Coronary artery (tissue), 2 donors: ENCODE data around the gene TSPAN12.

Source experiments
- DNase-seq: peaks from one replicate; pipeline ENCODE4 v3.0.0-alpha.2; 2017; ENCODE audit warnings: low spot score
- H3K27ac ChIP-seq, 2 donors: fragments of 200-600 bp; sonication (generic); one replicate each; pipeline ENCODE4 v1.5.1; 2016 to 2019
- H3K4me3 ChIP-seq: fragments of 200-600 bp; sonication (generic); 2 replicates; pipeline ENCODE4 v1.5.1; 2016; ENCODE audit warnings: mild to moderate bottlenecking, moderate library complexity
- CTCF ChIP-seq: fragments of 200-600 bp; sonication (generic); IDR thresholded peaks from one replicate; pipeline ENCODE4 v1.5.1; 2019; ENCODE audit warnings: antibody characterized with exemption

Gene TSPAN12

DNA sequence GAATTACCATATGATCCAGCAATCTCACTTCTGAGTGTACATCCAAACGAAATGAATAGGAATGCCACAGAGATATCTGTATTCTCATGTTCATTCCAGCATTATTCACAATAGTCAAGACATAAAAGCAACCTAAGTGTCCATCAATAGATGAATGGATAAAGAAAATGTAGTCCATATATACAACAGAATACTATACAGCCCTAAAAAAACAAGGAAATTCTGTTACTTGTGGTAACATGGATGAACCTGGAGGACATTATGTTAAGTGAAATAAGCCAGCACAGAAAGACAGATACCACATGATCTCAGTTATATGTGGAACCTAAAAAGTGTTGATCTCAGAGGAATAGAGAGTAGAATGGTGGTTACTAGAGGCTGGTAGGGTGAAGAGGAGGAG is 26.7 kb downstream of the TSPAN12 start:
- Histone ChIP-seq H3K4me3 (no peak overlapping the region), H3K27ac (no peak overlapping the region)
- TF ChIP-seq CTCF: no peak
- no peak for DNase-seq

- Histone ChIP-seq H3K4me3 (no peak overlapping the region), H3K27ac (no peak overlapping the region)
- TF ChIP-seq CTCF: no peak
- DNase-seq: no peak
These were observed 28.5 kb downstream of the TSPAN12 start for GRCh38 chr7:120829487-120829886.

- DNase-seq: no peak
- H3K27ac ChIP-seq: no peak overlapping the region
- no peak overlapping the region for H3K4me3 ChIP-seq
- TF ChIP-seq CTCF: no peak
These were observed 29.4 kb downstream of the TSPAN12 start for GRCh38 chr7:120828528-120828927.

DNA sequence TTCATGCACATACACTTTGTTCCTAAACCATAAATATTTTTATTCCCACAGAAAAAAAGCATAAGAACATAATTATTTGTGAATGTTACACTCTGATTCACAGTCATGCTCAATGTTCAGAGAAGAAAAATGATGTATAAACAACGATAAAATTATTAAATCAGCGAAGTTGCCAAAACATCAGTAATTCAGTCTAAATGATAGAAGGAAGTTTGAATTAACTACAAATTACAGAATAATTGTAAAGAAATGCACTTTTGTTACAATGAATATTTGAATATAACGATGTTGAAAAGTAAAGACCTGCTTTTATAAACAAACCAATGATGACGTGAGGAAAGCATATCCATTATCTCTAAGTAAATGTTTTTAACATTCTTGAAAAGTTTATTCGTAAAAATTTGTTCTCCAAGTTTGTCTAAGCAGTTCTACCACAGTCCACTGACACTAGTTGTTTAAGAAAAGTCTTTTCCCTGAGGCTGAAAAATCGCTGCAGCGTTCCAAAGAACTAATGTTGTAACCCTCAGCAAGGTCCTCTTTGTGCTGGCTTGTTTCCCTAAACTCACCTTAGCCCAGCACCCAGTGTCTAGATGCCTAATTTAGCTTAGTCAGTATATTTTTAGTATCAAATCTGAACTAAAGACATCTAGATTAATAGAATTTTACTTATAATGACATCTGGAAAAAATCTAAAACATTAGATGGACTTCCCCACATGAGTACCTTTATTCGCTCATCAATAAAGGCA is 30.4 kb downstream of the TSPAN12 start:
- Histone ChIP-seq H3K27ac (no peak overlapping the region), H3K4me3 (no peak overlapping the region)
- no peak for TF ChIP-seq CTCF
- DNase-seq: no peak

- TF ChIP-seq CTCF: no peak
- no peak for DNase-seq
- no peak overlapping the region for H3K4me3 ChIP-seq
- H3K27ac ChIP-seq: no peak overlapping the region
These were observed 32.4 kb downstream of the TSPAN12 start for GRCh38 chr7:120825576-120825975.

DNA sequence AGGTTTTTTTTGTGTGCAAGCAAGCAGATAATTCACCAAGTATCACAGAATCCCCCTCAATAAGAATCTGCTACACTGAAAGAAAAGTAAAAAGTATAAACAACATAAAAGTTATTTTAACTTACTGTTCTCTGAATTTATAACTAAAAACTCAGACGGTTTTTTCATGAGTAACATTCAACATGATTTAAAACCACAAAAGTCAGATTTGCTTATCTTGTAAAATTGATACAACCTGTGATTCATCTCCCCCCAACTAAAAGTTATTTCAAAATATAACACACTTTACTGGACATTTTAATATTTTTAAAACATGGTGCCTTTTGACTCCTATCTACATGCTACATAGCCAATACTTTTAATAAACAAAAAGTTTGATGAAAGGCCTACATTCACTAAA is 32.8 kb downstream of the TSPAN12 start:
- H3K4me3 ChIP-seq: no peak overlapping the region
- no peak for DNase-seq
- H3K27ac ChIP-seq: no peak overlapping the region
- TF ChIP-seq CTCF: no peak

DNA sequence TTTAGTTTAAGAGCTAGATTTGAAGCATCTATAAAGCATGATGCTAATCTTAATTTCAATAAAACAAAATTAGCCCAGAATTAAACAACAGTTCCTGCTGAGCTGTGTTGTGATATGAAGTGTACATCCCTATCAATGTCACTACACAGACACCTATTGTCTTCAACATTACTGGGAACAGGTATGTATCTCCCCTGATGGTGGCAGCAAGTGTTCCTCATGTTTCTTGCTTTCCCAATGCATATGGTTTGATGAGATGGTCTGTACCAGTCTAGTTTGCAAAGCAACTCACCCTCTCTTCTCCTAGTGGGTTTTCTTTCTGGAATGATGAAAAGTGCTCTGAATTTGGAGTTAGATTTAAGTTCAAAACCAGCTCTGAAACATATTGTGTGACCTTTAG is 38.1 kb downstream of the TSPAN12 start:
- no peak for TF ChIP-seq CTCF
- H3K27ac ChIP-seq: no peak overlapping the region
- no peak for DNase-seq
- H3K4me3 ChIP-seq: no peak overlapping the region
